Skeletal muscle tissue (tissue), 4 donors: ENCODE measurements around the gene IGSF9B. TPM values are rescaled to one million over a fixed set of nuclear protein-coding genes. Genes with fewer than 3 reads are reported as not detected.

ENCODE experiments used
- H3K27ac ChIP-seq: one replicate; pipeline ENCODE4 v1.7.0; 2013; ENCODE audit warnings: mild to moderate bottlenecking, low read depth, low read length, inconsistent platforms
- H3K27me3 ChIP-seq, 3 donors: one replicate each; pipeline ENCODE4 v1.7.0; 2013; ENCODE audit warnings: low read length in 3 of 3; ENCODE audit not compliant: control insufficient read depth in 3 of 3, insufficient read depth in 3 of 3
- H3K36me3 ChIP-seq, 3 donors: one replicate each; pipeline ENCODE4 v1.7.0; 2013; ENCODE audit warnings: low read length in 3 of 3; ENCODE audit not compliant: control insufficient read depth in 3 of 3, insufficient read depth in 3 of 3
- H3K4me1 ChIP-seq, 3 donors: one replicate each; pipeline ENCODE4 v1.7.0; 2013; ENCODE audit warnings: low read length in 3 of 3, mild to moderate bottlenecking in 3 of 3; ENCODE audit not compliant: control insufficient read depth in 3 of 3, insufficient read depth in 3 of 3
- H3K4me3 ChIP-seq, 3 donors: one replicate each; pipeline ENCODE4 v1.7.0; 2013; ENCODE audit warnings: low read length in 3 of 3
- H3K9ac ChIP-seq, 3 donors: one replicate each; pipeline ENCODE4 v1.7.0; 2013; ENCODE audit warnings: low read length in 3 of 3, mild to moderate bottlenecking in 3 of 3, moderate library complexity in 2 of 3, low read depth in 1 of 3
- H3K9me3 ChIP-seq, 3 donors: one replicate each; pipeline ENCODE4 v1.7.0; 2013; ENCODE audit warnings: low read length in 3 of 3; ENCODE audit not compliant: control insufficient read depth in 3 of 3
- total RNA-seq: library from RNA; depleted of rRNA; stranded (reverse); fragments of >200 nt; gene quantifications from one replicate; pipeline ENCODE4 v1.2.3, GENCODE V29; 2014
- donor health status: Osteomylitis.

IGSF9B gene
- total RNA-seq, 1 donor from 2014 or later: 4.7 TPM

DNA sequence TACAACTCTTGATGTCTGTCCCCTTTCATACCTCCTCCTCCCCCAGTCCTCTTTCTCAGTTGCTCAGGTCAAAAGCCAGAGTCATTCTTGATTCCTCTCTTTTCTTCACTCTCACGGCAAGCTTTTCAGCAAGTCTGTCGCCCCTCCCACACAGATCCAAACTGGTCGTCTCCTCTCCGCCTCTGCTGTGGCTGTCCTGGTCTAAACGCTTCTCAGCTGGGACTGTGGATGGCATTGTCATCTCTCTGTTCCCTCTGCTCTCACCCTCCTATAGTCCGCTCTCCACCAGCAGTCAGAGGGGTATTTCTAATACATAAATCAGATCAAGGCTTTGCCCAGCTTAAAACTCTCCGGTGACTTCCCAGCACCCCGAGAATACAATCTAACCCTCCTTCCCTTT is 64.6 kb downstream of the IGSF9B start:
- Histone ChIP-seq H3K4me1 (no peaks in the 10 kb centered on the region), H3K9me3 (no peaks in the 10 kb centered on the region), H3K27me3 (peaks cover 5 to 18% (median 15%) of the 10 kb centered on the region in 3 donors), H3K9ac (no peak overlapping the region), H3K27ac (no peak overlapping the region), H3K4me3 (no peak overlapping the region), H3K36me3 (peaks cover 0 to 4% (median 2%) of the 10 kb centered on the region in 3 donors)

DNA sequence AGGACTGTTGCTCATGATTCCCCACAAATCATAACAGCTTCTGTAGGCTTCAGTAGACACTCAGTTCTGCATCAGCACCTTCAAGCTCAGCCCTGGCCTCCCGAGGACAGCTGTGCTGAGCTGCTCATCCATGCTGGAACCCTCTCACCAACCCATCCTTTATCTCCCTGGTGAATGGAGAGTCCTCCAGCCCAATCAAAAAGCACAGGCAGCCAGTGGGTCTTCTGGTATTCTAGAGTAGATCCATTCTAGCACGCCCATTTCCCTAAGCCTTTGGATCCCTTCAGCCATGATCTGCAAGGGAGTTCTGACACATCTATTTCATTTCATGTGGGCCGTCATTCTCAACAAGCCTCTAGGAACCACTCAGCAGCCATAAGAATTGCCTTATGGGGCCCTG is 66.9 kb downstream of the IGSF9B start:
- Histone ChIP-seq H3K36me3 (no peaks in the 10 kb centered on the region), H3K27ac (no peak overlapping the region), H3K9me3 (no peaks in the 10 kb centered on the region), H3K4me1 (no peaks in the 10 kb centered on the region), H3K9ac (no peak overlapping the region), H3K4me3 (no peak overlapping the region), H3K27me3 (peaks cover 5 to 18% (median 17%) of the 10 kb centered on the region in 3 donors)

DNA sequence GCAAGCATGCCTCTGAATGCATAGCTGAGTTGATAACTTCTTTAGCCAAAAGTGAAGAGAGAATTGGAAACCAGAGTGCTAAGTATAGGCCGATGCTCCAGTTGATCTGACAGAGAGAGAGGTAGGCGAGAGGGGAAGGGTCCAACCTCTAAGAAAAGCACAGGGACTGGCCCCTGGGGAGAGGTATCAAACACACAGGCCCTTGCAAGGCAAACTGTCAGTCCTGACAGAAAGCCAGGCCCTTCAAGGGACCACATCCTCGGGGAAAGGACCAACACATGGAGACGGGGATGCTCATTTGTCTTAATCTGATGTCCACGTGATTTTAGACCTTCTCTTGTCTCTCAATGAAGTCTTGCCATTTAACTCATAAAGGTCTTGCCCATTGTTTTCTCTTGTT is 67.6 kb downstream of the IGSF9B start:
- Histone ChIP-seq H3K9me3 (no peaks in the 10 kb centered on the region), H3K9ac (no peak overlapping the region), H3K4me3 (no peak overlapping the region), H3K36me3 (no peaks in the 10 kb centered on the region), H3K27ac (no peak overlapping the region), H3K27me3 (peaks cover 5 to 17% (median 15%) of the 10 kb centered on the region in 3 donors), H3K4me1 (no peaks in the 10 kb centered on the region)

DNA sequence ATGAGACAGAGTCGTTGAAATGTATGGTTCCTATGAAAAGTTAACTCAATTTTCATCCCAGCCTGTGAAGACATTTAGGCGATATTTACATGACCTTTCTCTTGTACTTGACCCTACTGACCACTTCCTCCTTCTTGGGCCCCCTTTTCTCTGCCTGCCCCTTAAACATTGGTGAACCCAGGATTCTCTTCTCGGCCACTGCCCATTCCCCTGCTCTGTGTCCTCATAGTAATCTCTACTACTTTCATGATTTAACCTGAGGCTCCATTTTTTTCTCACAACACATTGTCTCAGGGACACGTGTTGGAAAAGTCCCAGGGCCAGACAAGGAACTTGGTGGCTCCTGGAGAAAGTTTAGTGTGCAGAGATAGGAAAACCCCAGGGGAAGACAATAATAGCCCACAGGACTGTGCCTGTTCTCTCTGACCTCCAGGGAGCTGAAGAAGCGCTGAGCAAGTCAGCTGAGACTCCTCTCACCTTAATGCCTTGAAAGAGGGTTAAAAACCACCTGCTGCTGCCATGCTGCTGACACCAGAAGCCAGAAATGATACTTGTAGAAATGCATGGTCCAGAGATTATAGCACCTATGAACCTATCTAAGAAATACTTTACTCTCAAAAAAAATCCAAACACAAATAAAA is 69.0 kb downstream of the IGSF9B start:
- H3K4me1 ChIP-seq: no peaks in the 10 kb centered on the region
- peaks cover 2 to 11% (median 7%) of the 10 kb centered on the region in 3 donors for H3K27me3 ChIP-seq
- no peak overlapping the region for H3K27ac ChIP-seq
- no peaks in the 10 kb centered on the region for H3K36me3 ChIP-seq
- no peak overlapping the region for H3K4me3 ChIP-seq
- H3K9ac ChIP-seq: no peak overlapping the region
- no peaks in the 10 kb centered on the region for H3K9me3 ChIP-seq

DNA sequence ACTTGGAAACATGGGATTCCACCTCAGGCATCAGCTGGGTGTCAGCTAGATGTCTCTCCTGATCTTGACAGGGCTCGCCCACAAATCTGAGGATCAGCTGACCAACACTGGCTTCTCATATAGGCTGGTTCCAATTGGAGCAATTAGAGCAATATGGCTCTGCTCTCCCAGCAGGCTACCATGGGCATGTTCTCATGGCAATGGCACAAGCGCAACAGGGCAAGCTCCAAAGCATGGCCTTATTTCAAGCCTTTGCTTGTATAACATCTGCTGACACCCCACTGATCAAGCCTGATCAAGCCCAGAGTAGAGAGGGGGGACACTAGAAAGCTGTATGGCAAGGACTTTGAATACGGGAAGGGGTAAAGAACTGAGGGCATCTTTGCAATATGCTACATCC is 70.7 kb downstream of the IGSF9B start:
- Histone ChIP-seq H3K4me1 (no peaks in the 10 kb centered on the region), H3K9me3 (no peaks in the 10 kb centered on the region), H3K36me3 (no peaks in the 10 kb centered on the region), H3K9ac (no peak overlapping the region), H3K27me3 (peaks cover 0 to 2% (median 0%) of the 10 kb centered on the region in 3 donors), H3K4me3 (no peak overlapping the region), H3K27ac (no peak overlapping the region)

DNA sequence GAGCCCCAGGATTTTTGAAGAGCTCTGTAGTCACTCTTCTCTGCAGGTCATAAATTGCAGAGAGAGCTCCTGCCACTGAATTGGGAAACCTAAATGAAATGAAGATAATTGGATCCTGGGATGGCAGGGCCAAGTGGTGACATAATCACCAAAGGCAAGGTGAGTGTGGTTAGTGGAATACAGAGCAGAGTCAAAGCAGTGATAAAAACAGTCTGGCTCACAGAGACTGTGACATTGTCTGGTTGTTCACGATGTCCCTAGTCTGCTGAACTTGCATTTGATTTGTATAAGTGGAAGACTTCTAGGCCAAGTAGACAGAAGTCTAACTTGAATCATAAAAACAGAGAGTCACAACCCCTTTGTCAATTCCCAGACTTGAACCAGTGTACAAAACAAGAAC is 84.6 kb downstream of the IGSF9B start:
- no peaks in the 10 kb centered on the region for H3K36me3 ChIP-seq
- no peaks in the 10 kb centered on the region for H3K27me3 ChIP-seq
- H3K4me1 ChIP-seq: no peaks in the 10 kb centered on the region
- no peak overlapping the region for H3K4me3 ChIP-seq
- H3K27ac ChIP-seq: no peak overlapping the region
- no peak overlapping the region for H3K9ac ChIP-seq
- H3K9me3 ChIP-seq: no peaks in the 10 kb centered on the region

DNA sequence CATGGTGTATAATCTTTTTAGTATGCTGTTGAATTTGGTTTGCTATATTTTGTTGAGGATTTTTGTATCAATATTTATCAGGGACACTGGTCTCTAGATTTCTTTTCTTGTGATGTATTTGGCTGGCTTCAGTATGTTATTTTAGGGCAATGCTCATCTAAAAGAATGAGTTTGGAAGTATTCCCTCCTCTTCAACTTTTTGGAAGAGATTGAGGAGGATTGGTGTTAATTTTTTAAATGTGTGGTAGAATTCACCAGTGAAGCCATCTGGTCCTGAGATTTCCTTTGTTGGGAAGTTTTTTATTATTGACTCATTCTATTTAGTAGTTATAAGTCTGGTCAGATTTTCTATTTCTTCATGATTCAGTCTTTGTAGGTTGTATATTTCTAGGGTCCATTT is 89.3 kb downstream of the IGSF9B start:
- no peaks in the 10 kb centered on the region for H3K36me3 ChIP-seq
- H3K4me1 ChIP-seq: no peaks in the 10 kb centered on the region
- H3K4me3 ChIP-seq: no peak overlapping the region
- no peak overlapping the region for H3K27ac ChIP-seq
- peaks cover 0 to 3% (median 0%) of the 10 kb centered on the region in 3 donors for H3K9me3 ChIP-seq
- no peak overlapping the region for H3K9ac ChIP-seq
- H3K27me3 ChIP-seq: no peaks in the 10 kb centered on the region

DNA sequence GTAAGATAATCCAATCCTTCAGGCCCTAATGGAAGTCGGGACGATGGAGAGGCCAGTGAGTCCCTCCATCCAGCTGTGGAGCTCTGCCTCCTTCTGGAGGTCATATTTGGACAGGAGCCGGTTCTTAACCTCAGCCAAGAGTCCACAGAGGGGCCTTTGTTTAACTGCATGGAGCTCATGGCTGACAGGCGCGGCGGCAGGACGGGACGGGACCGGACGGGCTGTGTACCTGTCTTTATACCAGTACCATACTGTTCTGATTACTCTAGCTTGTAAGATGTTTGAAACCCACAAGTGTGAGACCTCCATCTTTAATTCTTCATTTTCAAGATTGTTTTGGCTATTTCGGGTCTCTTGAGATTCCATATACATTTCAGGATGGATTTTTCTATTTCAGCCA is 91.3 kb downstream of the IGSF9B start:
- H3K36me3 ChIP-seq: no peaks in the 10 kb centered on the region
- peaks cover 0 to 3% (median 0%) of the 10 kb centered on the region in 3 donors for H3K9me3 ChIP-seq
- no peak overlapping the region for H3K9ac ChIP-seq
- no peaks in the 10 kb centered on the region for H3K4me1 ChIP-seq
- no peak overlapping the region for H3K27ac ChIP-seq
- H3K27me3 ChIP-seq: peaks cover 0 to 5% (median 0%) of the 10 kb centered on the region in 3 donors
- no peak overlapping the region for H3K4me3 ChIP-seq

DNA sequence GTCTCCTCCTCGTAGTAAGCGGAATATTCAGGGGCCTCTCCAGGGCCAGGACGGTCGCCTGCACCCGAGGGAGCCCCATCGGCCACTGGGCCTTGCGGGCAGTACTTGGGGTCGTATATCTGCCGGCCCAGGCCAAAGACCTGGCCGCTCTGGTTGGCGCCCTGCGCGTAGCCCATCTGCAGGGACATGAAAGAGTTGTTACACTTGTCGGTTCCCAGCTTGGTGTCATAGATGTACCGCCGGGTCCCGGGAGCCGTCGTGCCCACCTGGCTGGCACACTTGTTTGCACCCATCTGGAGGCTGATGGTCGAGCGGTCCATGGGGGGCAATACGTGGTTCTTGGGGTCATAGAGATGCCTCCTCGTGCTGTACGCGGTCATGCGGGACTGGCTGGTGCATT is 92.0 kb downstream of the IGSF9B start:
- H3K27ac ChIP-seq: no peak overlapping the region
- peaks cover 0 to 3% (median under 1%) of the 10 kb centered on the region in 3 donors for H3K9me3 ChIP-seq
- no peak overlapping the region for H3K4me3 ChIP-seq
- no peaks in the 10 kb centered on the region for H3K36me3 ChIP-seq
- H3K4me1 ChIP-seq: no peaks in the 10 kb centered on the region
- peaks cover 0 to 5% (median 4%) of the 10 kb centered on the region in 3 donors for H3K27me3 ChIP-seq
- H3K9ac ChIP-seq: no peak overlapping the region

DNA sequence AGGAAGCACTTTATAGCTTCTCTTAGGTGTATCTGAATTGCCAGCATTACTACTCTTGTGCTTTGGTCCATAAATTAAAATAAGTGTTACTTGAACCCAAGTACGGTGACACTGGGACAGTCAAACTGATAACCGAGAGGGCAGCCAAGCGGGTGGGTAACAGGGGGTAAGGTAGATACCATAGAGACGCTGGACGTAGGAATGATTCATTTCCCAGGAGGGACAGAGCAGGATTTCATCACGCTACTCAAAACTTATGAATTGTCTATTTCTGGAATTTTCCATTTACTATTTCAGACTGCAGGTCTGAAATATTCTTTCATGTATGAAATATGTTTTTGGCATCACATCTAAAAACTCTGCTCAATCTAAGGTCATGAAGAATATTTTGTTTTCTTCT is 96.6 kb downstream of the IGSF9B start:
- Histone ChIP-seq H3K9me3 (peaks cover 0 to 3% (median 2%) of the 10 kb centered on the region in 3 donors), H3K4me3 (no peak overlapping the region), H3K36me3 (no peaks in the 10 kb centered on the region), H3K4me1 (no peaks in the 10 kb centered on the region), H3K27me3 (peaks cover 0 to 5% (median 5%) of the 10 kb centered on the region in 3 donors), H3K9ac (no peak overlapping the region), H3K27ac (no peak overlapping the region)
